ENCODE data around the gene FOCAD.

Gene FOCAD

GRCh38 chr9:20734275-20734674, 50.2 kb downstream of the FOCAD start:
- no peak for DNase-seq

GRCh38 chr9:20740304-20740703, 56.2 kb downstream of the FOCAD start:
- no peak for DNase-seq

- no peak for DNase-seq
These were observed 57.0 kb downstream of the FOCAD start for GRCh38 chr9:20740929-20741582.

- DNase-seq, result no peak
These were observed 58.8 kb downstream of the FOCAD start for GRCh38 chr9:20742833-20743232.

GRCh38 chr9:20744036-20744630, 60.1 kb downstream of the FOCAD start:
- DNase-seq, result no peak

GRCh38 chr9:20746967-20747366, 62.9 kb downstream of the FOCAD start:
- no peak for DNase-seq

GRCh38 chr9:20749496-20750198, 65.6 kb downstream of the FOCAD start:
- DNase-seq, result no peak

GRCh38 chr9:20753761-20754160, 69.7 kb downstream of the FOCAD start:
- DNase-seq, result no peak

GRCh38 chr9:20754556-20754955, 70.5 kb downstream of the FOCAD start:
- no peak for DNase-seq

- DNase-seq, result no peak
These were observed 76.3 kb downstream of the FOCAD start for GRCh38 chr9:20760246-20760891.

GRCh38 chr9:20770947-20771346, 86.9 kb downstream of the FOCAD start:
- no peak for DNase-seq

- DNase-seq, result no peak
These were observed 87.7 kb downstream of the FOCAD start for GRCh38 chr9:20771729-20772128.

GRCh38 chr9:20775683-20776082, 91.6 kb downstream of the FOCAD start:
- no peak for DNase-seq

GRCh38 chr9:20781092-20781491, 97.0 kb downstream of the FOCAD start:
- DNase-seq, result no peak

- DNase-seq, result no peak
These were observed 98.2 kb downstream of the FOCAD start for GRCh38 chr9:20782289-20782688.

- no peak for DNase-seq
These were observed 99.3 kb downstream of the FOCAD start for GRCh38 chr9:20783057-20784038.

- DNase-seq, result no peak
These were observed 100.1 kb downstream of the FOCAD start for GRCh38 chr9:20784196-20784595.

- no peak for DNase-seq
These were observed 102.7 kb downstream of the FOCAD start for GRCh38 chr9:20786807-20787206.

- DNase-seq, result peak; percentile 61
These were observed 104.7 kb downstream of the FOCAD start for GRCh38 chr9:20788526-20789451.

- DNase-seq, result no peak
These were observed 106.7 kb downstream of the FOCAD start for GRCh38 chr9:20790721-20791120.

GRCh38 chr9:20791682-20792081, 107.6 kb downstream of the FOCAD start:
- DNase-seq, result no peak
